A673 (cell line): ENCODE data around the gene SRP68. TPM values are rescaled to one million over a fixed set of nuclear protein-coding genes. Genes with fewer than 3 reads are reported as not detected.

Experiments used
- BruUV-seq: library from RNA; stranded (reverse); fragments of 400-500 nt; replicated peaks from 2 replicates; lab custom pipeline; 2021; lab: Mats Ljungman, UMichigan
- CTCF ChIA-PET: fragments of 300-600 bp; sonication (Branson Sonifier 250); formaldehyde crosslinking; loops from one replicate; lab custom pipeline; 2022; ENCODE audit warnings: antibody characterized with exemption; lab: Charles Lee
- POLR2A ChIA-PET: fragments of 300-600 bp; sonication (Branson Sonifier 250); formaldehyde crosslinking; loops from one replicate; lab custom pipeline; 2022; ENCODE audit warnings: antibody characterized with exemption; ENCODE audit not compliant: low non-redundant PET; lab: Charles Lee
- DNase-seq: peaks from one replicate; pipeline ENCODE4 v3.0.0-alpha.2; 2015; ENCODE audit warnings: low spot score
- H3K27ac ChIP-seq: fragments of 200-600 bp; sonication (generic); 2 replicates; pipeline ENCODE4 v1.5.1; 2016; ENCODE audit warnings: mixed run types, low read depth, mild to moderate bottlenecking, mixed read lengths, antibody characterized with exemption, low read length; ENCODE audit not compliant: poor library complexity, severe bottlenecking
- H3K27me3 ChIP-seq: fragments of 200-600 bp; sonication (generic); replicated peaks from 2 replicates; pipeline ENCODE4 v1.6.1; 2017; ENCODE audit warnings: mixed run types, low read depth, mild to moderate bottlenecking, mixed read lengths, antibody characterized with exemption, low read length; ENCODE audit not compliant: insufficient read depth, poor library complexity
- H3K36me3 ChIP-seq: fragments of 200-600 bp; sonication (generic); 2 replicates; pipeline ENCODE4 v1.6.1; 2016; ENCODE audit warnings: mixed run types, mild to moderate bottlenecking, mixed read lengths, antibody characterized with exemption, low read length; ENCODE audit not compliant: insufficient read depth, poor library complexity, severe bottlenecking
- H3K4me1 ChIP-seq: fragments of 200-600 bp; sonication (generic); 2 replicates; pipeline ENCODE4 v1.6.1; 2017; ENCODE audit warnings: mixed run types, mild to moderate bottlenecking, mixed read lengths, antibody characterized with exemption, low read length; ENCODE audit not compliant: insufficient read depth, poor library complexity, severe bottlenecking
- H3K4me3 ChIP-seq: fragments of 200-600 bp; sonication (generic); 2 replicates; pipeline ENCODE4 v1.5.1; 2016; ENCODE audit warnings: low read depth, mixed run types, mild to moderate bottlenecking, mixed read lengths, low read length; ENCODE audit not compliant: poor library complexity, severe bottlenecking
- H3K9me3 ChIP-seq: fragments of 200-600 bp; sonication (generic); 2 replicates; pipeline ENCODE4 v1.6.1; 2016; ENCODE audit warnings: mixed run types, low read depth, mild to moderate bottlenecking, mixed read lengths, antibody characterized with exemption, low read length; ENCODE audit not compliant: poor library complexity, severe bottlenecking
- CTCF ChIP-seq: fragments of 300-800, 200-600 bp; sonication (generic); conservative IDR thresholded peaks from 2 replicates; pipeline ENCODE4 v1.5.1; 2017; ENCODE audit warnings: low read depth, mild to moderate bottlenecking, antibody characterized with exemption, low read length, moderate library complexity, mixed read lengths
- EZH2 ChIP-seq: fragments of 200-600 bp; sonication (generic); IDR thresholded peaks from 2 replicates; pipeline ENCODE4 v1.6.1; 2017; ENCODE audit warnings: borderline replicate concordance, low read depth, mild to moderate bottlenecking, mixed read lengths, antibody characterized with exemption, low read length; ENCODE audit not compliant: poor library complexity, severe bottlenecking
- intact Hi-C: fragments of 100-400 bp; cut with micrococcal nuclease; formaldehyde crosslinking; loops from one replicate; pipeline ENCODE4 v1.10.0; 2022; ENCODE audit not compliant: unreplicated experiment
- total RNA-seq: library from RNA; stranded (reverse); gene quantifications from 2 replicates; pipeline ENCODE4 v1.2.3, GENCODE V29; 2021

Gene SRP68
- total RNA-seq, 1 experiment from 2014 or later: 96.4 TPM

- Histone ChIP-seq H3K36me3 (no peaks in the 10 kb centered on the region), H3K27ac (no peak overlapping the region), H3K9me3 (no peaks in the 10 kb centered on the region), H3K4me3 (no peak overlapping the region), H3K27me3 (no peaks in the 10 kb centered on the region), H3K4me1 (no peaks in the 10 kb centered on the region)
- no peak for TF ChIP-seq CTCF
- TF ChIP-seq EZH2: no peak
- BruUV-seq: no TSS peak
- ChIA-PET CTCF (interaction anchor here (0.6 kb wide), 1 partner anchor 30 kb away, joined by 3 read pairs; no protein-coding TSS in a partner anchor), POLR2A (no interaction called here)
- no peak for DNase-seq
- intact Hi-C loops: no loop called here
Measured at GRCh38 chr17:76119409-76120371, 47.4 kb upstream of the SRP68 start.

GRCh38 chr17:76115138-76115754 lies 42.9 kb upstream of the SRP68 start:
- ChIA-PET CTCF (no interaction called here), POLR2A (no interaction called here)
- no peak overlapping the region for H3K4me3 ChIP-seq
- intact Hi-C loops: no loop called here
- DNase-seq: no peak
- H3K27me3 ChIP-seq: no peaks in the 10 kb centered on the region
- H3K27ac ChIP-seq: no peak overlapping the region
- no peaks in the 10 kb centered on the region for H3K4me1 ChIP-seq
- H3K36me3 ChIP-seq: no peaks in the 10 kb centered on the region
- H3K9me3 ChIP-seq: no peaks in the 10 kb centered on the region
- no TSS peak for BruUV-seq
- TF ChIP-seq CTCF: no peak
- no peak for TF ChIP-seq EZH2

GRCh38 chr17:76111956-76112355 lies 39.6 kb upstream of the SRP68 start:
- BruUV-seq: no TSS peak
- no peaks in the 10 kb centered on the region for H3K36me3 ChIP-seq
- ChIA-PET POLR2A (no interaction called here), CTCF (interaction anchor here (0.6 kb wide), 1 partner anchor 492 kb away, joined by 3 read pairs; no protein-coding TSS in a partner anchor)
- DNase-seq: no peak
- no peaks in the 10 kb centered on the region for H3K9me3 ChIP-seq
- H3K4me1 ChIP-seq: no peaks in the 10 kb centered on the region
- no peaks in the 10 kb centered on the region for H3K27me3 ChIP-seq
- H3K27ac ChIP-seq: no peak overlapping the region
- no peak for TF ChIP-seq EZH2
- no peak for TF ChIP-seq CTCF
- no peak overlapping the region for H3K4me3 ChIP-seq
- intact Hi-C loops: no loop called here
